NCI-H2227 (cell line): ENCODE data around the gene RHOC.
A peak's percentile ranks its signal among the peaks of the same experiment; 100 is the strongest.

Source experiments
- DNase-seq: peaks from one replicate; lab custom pipeline; 2025; ENCODE audit not compliant: unreplicated experiment; lab: John Stamatoyannopoulos, UW

The RHOC gene

GRCh38 chr1:112686835-112687234 lies 20.1 kb downstream of the RHOC start:
- DNase-seq: no peak

- DNase-seq: no peak
Measured at GRCh38 chr1:112686417-112686816, 20.5 kb downstream of the RHOC start.

GRCh38 chr1:112685913-112686312 lies 21.0 kb downstream of the RHOC start:
- no peak for DNase-seq

GRCh38 chr1:112678605-112679004 lies 28.3 kb downstream of the RHOC start:
- DNase-seq: no peak

GRCh38 chr1:112677501-112677900 lies 29.4 kb downstream of the RHOC start:
- DNase-seq: no peak

- DNase-seq: no peak
Measured at GRCh38 chr1:112676543-112676942, 30.4 kb downstream of the RHOC start.

GRCh38 chr1:112675728-112676381 lies 31.1 kb downstream of the RHOC start:
- DNase-seq: no peak

GRCh38 chr1:112674986-112675727 lies 31.8 kb downstream of the RHOC start:
- peak; percentile 74 for DNase-seq

- DNase-seq: peak; percentile 77
Measured at GRCh38 chr1:112674440-112674985, 32.4 kb downstream of the RHOC start, which contains the start of gene MOV10. Gene MOV10, plus strand, starts transcription at chr1:112674659. Its CDS starts 254 bp downstream, at chr1:112674913.

- no peak for DNase-seq
Measured at GRCh38 chr1:112673592-112674439, 33.1 kb downstream of the RHOC start.

GRCh38 chr1:112672842-112673241 lies 34.1 kb downstream of the RHOC start:
- DNase-seq: no peak

- no peak for DNase-seq
Measured at GRCh38 chr1:112672009-112672408, 34.9 kb downstream of the RHOC start.

GRCh38 chr1:112666946-112667345 lies 40.0 kb downstream of the RHOC start:
- no peak for DNase-seq

GRCh38 chr1:112665857-112666256 lies 41.1 kb downstream of the RHOC start:
- no peak for DNase-seq

- no peak for DNase-seq
Measured at GRCh38 chr1:112651205-112651604, 55.7 kb downstream of the RHOC start.
